HG03139 (cell line): ENCODE results near the gene TMBIM1.
"Not testable (repeated sequence)": the region's sequence is repeated elsewhere in the genome, so short reads cannot be mapped to it uniquely, and the experiment has no call there.

Experiments
- ATAC-seq: cut with Tn5 transposase; IDR thresholded peaks from one replicate; pipeline ENCODE4 v1.9.1; 2021; ENCODE audit not compliant: unreplicated experiment

TMBIM1 gene

DNA sequence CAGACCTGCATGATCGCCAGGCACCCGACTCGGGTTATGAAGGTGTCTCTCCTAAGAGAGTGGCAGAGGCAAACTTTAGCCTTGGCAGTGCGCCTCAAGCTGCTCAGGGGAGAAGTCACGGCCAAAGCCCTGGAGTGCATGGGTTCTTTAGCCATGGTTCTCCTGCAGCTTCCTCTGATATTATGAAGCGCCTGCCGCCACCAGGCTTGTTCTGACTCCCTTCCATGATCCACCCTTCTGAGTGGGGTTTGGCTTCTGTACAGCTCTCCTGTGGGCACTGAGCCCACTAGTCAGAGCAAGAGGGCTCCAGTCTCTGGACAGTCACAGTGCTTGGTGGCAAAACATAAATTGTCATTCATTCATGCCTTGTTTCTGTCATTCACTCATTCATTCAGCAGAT is 25.9 kb upstream of the TMBIM1 start:
- ATAC-seq = no peak

DNA sequence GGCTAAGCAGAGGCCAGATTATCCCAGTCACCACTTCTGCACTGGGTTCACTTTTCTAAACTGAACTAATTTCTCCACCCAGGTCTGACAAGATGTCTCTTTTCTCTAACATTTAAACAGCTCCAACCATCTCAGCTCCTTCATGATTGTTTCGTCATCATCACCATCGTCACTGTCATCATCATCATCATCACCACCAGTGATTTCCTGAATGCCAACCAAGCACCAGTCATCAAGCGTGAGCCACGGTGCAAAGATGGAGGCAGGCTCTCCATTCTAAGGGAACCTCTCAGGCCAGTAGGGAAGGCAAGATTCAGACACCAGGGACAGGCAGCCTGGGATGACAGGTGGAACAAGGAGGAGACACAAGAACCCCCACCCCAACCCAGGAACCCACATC is 25.5 kb upstream of the TMBIM1 start:
- no peak for ATAC-seq

DNA sequence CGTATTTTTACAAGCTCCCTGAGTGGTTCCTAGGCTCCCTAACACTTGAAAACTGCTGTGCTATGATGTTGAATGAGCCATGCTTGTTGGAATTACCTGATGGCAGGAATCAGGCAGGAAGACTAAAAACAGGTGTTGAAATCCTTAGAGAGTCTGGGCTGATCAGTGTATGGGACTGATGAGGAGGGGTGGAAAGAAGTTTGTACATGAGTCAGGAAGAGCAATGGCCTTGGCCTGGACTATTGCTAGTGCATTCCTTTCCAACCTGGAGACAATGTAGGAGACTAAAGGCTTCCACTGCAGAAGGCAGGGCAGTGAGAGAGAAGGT is 25.0 kb upstream of the TMBIM1 start:
- no peak for ATAC-seq

DNA sequence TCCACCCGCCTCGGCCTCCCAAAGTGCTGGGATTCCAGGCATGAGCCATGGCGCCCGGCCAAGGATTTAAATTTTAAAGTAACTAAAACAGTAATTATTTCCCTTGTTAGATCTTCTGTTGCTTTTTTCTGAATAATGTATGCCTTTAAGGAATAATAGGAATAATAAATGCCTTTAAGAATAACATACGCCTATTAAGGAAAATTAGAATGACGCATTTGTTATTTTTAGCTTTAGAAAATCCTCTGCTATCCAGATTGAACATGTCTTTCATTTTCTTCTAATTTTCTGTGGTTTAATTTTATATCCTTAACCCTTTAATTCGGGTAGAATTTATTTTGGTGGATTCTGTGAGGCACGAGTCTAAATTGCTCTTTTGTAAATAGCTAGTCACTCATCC is 23.1 kb upstream of the TMBIM1 start:
- ATAC-seq = no peak

DNA sequence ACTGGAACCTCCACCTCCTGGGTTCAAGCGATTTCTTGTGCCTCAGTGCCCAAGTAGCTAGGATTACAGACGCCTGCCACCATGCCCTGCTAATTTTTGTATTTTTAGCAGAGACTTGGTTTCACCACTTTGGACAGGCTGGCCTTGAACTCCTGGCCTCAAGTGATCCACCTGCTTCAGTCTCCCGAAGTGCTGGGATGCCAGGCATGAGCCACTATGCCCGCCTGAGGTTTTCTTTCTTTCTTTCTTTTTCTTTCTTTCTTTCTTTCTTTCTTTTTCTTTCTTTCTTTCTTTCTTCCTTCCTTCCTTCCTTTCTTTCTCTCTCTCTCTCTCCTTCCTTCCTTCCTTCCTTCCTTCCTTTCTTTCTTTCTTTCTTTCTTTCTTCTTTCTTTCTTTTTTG is 22.5 kb upstream of the TMBIM1 start:
- ATAC-seq = not testable (repeated sequence)

DNA sequence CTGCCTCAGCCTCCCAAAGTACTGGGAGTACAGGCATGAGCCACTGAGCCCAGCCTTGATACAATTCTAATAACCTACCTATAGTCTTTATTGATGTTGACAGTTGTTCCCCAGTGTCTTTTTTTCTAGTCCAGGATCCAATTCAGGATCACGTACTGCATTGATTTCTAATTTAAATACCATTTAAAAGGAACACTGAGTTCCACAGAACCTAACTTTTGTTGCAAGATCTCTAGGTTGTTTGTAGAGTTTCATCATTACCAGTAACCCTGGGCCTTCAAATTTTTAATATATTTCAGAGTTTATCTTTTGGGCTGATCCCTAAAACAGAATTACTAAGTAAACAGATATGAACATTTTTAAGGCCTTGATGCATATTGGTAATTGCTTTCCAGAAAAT is 21.1 kb upstream of the TMBIM1 start:
- ATAC-seq = no peak

DNA sequence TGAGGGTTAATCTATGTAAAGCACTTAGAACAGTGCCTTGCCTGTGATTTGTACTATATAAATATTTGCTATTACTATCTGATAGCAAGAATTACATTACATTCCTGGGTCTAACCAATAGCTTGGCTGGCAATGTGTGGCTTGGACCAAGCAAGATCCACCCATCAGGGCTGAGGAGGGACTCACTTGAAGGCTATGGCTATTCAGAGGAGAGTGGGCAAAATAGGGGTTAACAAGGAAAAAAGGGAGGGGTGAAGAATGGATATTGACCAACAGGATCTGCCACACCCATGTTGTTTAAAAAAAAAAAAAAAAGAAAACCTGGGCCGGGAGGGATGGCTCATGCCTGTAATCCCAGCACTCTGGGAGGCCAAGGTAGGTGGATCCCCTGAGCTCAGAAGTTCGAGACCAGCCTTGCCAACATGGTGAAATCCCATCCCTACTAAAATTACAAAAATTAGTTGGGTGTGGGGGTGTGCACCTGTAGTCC is 20.0 kb upstream of the TMBIM1 start:
- ATAC-seq = no peak

DNA sequence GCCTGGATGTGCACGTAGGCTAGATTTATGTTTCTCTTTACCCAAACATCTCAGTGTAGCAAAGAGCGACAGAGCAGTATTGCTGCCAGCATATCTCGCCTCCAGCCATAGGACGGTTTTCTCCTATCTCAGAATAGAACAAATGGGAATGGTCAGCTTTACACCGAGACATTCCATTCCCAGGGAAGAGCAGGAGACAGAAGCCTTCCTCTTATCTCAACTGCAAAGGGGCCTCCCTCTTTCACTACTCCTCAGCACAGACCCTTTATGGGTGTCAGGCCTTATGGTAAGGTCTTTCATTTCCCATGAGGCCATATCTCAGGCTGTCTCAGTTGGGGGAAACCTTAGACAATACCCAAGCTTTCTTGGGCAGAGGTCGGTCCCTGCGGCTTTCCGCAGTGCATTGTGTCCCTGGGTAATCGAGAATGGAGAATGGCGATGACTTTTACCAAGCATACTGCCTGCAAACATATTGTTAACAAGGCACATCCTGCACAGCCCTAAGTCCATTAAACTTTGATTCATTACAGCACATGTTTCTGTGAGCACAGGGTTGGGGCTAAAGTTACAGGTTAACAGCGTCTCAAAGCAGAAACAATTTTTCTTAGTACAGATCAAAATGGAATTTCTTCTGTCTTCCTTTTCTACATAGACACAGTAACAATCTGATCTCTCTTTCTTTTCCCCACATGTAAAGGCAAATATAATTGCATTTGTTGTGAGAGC is 19.4 kb upstream of the TMBIM1 start:
- ATAC-seq = not testable (repeated sequence)

DNA sequence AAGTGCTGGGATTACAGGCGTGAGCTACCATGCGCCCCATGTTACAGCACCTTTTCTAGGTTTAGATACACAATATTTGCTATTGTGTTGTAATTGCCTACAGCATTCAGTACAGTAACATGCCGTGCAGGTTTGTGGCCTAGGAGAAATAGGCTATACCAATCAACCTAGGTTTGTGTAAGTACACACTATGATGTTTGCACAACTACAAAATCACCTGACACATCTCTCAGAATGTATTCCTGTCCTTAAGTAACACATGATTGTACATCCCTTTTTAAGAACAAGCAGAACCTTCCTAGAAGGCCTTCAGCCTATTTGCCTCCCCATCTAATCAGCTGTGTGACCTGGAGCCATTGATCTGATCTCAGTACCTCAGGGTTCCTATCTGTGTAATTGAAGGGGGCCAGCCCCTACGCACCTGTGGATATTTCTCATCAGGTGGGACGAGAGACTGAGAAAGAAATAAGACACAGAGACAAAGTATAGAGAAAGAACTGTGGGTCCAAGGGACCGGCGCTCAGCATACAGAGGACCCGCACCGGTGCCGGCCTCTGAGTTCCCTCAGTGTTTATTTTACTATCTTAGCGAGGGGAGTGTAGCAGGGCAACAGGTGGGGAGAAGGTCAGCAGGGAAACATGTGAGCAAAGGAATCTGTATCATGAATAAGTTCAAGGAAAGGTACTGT is 18.7 kb upstream of the TMBIM1 start:
- ATAC-seq = no peak

DNA sequence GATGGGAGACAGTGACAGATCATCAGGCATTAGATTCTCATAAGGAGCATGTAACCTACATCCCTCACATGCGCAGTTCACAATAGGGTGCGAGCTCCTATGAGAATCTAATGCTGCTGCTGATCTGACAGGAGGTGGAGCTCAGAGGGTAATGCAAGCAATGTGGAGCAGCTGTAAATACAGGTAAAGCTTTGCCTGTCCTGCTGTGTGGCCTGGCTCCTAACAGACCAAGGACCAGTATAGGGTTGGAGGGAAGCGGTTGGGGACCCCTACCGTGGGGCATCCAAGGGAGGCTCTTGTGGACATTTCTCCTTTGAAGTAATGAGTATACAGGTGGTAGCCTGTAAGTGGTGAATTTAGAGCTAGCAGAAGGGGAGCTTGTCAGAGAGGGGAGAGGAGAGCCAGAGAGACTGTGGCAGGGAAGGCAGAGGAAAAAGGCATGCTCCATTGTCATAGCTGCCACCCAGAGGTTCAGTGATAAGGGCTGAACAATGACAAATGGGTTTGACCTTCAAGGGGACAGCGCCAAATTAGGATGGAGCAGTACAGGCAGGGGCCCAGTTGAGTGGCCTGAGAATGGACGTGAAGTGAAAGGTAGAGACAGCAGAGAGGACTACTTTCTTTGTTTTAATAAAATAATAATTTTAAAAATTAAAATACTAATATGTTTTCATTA is 15.2 kb upstream of the TMBIM1 start:
- no peak for ATAC-seq

DNA sequence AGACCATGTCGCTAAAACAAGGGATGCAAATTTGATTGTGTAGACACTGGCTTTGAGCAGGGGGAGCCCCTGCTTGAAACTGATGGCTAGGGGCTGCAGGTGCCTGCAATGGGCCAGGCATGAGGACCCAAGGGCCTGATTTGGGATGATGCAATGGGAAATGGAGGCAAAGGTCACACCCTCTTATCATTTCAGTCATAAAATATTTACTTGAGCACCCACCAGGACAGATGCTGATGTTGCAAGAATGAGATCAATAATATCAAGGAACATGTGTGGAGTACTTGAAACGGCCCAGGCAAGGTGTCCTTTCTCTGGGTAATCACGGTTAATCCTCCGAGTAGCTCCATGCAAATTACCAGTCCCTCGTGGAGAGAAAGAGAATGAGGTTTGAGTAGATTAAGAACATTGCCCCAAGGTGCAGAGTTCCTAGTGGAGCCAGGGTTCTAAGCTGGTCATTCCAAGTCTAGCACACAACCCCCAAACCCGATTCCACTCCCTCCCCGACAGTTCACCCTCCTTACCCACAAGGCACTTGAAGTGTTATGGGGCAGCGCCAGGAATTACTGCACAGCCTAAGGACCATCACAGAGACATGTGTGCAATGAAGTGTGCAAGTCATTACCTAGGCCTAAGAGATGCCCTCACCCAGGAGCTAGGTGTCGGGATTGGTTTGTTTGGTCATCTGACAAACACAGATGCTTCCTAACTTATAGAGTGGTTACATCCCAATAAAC is 14.0 kb upstream of the TMBIM1 start:
- ATAC-seq = no peak

DNA sequence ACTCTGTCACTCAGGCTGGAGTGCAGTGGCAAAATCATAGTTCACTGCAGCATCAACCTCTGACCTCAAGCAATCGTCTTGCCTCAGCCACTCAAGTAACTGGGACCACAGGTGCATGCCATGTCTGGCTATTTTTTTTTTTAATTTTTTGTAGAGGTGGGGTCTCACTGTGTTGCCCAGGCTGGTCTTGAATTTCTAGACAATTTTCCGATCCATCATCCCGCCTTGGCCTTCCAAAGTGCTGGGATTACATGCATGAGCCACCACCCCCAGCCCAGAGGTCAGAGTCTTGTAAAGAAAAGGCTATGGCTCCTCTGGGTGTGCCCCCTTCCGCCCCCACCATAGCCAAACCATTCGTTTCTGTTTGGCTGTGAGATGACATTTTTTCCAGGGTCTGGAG is 13.1 kb upstream of the TMBIM1 start:
- no peak for ATAC-seq

DNA sequence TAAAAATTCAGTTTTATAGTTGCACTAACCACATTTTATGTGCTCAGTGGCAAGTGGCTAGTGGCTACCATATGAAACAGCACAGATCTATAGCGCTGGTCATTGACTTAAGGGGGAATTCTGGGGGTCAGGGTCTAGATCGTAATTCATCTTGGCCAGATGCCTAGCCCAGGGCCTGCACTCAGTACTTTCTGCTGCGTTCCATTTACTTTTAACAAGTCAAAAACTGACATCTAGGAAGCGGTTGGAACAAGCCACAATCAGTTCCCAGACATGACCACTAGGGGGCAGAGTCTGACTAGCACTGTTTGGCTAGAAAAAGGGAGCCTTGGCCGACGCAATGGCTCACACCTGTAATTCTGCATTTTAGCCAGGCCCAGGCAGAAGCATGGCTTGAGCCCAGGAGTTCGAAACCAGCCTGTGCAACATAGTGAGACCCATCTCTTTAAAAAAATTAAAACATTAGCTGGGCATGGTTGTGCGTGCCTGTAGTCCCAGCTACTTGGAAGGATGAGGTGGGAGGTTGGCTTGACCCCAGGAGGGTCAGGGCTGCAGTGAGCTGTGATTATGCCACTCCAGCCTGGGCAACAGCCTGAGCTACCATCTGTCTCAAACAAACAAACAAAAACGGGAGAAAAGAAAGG is 9.0 kb upstream of the TMBIM1 start:
- ATAC-seq = no peak

DNA sequence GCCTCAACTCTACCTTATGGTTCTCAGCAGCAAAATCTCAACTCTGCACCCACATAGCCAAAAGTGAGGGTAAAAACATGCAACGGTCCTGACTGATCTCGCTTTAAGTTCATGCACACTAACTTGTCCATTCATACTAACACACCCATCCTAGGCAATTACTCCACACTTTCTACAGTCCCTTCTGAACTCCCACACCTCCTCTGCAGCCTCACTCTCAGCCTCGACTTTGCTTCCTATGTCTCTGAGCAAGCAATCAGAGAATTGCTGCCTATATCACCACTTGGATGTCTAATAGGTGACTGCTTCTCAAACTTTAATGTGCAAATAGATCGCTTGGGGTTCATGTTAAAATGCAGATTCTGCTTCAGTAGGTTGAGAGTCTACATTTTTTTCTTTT is 7.8 kb upstream of the TMBIM1 start:
- no peak for ATAC-seq

DNA sequence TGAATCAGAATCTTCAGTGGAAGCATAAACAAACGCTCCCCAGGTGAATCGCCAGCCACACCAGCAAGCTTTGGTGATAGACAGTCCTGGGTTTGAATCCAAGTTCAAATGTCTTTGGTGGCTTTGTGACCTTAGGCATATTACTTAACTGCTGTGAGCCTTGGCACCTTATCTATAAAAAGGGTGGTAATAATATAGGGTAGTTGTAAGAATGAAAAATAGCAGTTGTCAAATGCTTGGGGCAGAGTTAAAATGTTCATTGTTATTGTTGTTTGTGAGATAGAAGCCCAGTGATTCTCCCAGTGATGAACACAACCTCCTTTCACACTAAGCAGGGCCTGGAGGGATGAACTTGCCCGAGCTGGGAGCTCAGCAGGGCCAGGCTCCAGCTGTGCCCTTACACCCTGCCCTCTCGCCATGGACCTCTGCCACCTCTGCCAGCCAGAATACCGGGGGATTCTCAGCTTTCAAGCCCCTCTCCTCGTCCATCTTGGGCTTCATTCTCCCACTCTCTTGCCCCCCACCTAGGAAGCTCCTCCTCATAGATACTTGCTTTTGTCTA is 6.1 kb upstream of the TMBIM1 start:
- ATAC-seq = no peak

DNA sequence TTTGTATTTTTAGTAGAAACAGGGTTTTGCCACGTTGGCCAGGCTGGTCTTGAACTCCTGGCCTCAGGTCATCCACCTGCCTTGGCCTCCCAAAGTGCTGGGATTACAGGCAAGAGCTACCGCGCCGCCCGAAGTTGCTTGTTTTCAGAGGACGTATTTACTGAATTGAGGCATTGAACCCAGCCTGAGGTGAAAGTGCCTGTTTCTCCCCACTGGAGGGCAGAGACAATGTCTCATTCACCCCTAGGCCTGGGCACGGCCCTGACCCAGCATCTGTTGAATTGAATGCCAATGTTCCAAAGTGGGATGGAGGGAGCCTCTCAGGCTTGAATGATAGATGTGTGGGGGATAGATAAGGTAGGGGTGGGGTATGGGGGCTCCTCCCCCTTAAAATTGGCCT is 4.5 kb upstream of the TMBIM1 start:
- no peak for ATAC-seq

DNA sequence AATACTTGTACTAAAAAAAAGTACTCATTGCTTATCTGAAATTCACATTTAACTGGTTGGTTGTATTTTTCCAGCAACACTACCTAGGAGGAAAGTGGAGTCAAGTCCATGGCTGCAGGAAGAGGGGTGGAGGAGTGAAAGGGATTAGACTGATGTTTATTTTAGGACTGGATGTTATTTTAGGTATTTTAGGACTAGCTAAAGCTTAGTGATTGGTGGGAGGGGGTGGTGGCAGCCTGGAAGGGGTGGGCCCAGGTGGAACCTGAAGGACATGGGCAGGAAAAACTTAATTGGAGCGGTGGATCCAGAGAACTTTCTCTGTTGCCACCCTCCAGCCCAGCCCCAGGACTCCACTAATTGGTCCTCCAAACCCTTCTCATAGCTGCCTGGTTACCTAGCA is 3.9 kb upstream of the TMBIM1 start:
- no peak for ATAC-seq

DNA sequence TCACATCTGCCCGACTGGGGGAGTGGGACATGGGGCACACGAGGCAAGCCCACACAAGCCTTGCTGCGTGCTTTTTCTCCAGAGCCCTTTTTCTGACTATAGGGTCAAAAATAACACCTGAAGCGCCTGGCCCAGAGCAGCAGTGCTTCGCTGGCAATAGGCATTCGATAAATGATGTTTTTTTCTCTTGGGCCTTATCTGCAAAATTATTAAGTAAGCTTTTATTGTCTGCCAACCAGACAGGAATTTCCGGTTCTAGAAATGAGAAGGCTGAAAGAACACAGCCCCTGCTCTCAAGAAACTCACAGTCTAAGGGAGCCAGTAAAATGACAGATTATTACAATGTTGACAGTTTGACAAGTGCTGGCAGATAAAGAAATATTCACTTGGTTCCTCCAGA is 2.7 kb upstream of the TMBIM1 start:
- ATAC-seq = no peak

DNA sequence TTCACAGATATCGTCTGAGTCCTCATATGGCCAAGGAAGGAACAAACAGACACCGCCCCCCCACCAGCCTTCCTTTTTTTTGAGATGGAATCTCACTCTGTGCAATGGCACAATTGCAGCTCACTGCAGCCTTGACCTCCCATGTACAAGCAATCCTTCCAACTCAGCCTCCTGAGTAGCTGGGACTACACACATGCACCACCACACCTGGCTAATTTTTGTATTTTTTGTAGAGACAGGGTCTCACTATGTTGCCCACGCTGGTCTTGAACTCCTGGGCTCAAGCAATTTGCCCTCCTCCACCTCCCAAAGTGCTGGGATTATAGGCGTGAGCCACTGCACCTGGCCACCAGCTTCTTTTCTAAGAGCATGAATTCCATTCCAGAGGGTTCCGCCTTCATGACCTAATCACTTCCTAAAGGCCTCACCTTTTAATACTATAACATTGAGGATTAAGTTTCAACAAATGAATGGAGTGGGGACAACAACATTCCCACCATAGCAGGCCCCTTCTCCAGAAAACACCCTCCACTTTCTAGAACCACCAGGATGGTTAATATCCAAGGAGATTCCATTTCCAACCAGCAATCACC is 2.2 kb upstream of the TMBIM1 start:
- ATAC-seq = no peak

DNA sequence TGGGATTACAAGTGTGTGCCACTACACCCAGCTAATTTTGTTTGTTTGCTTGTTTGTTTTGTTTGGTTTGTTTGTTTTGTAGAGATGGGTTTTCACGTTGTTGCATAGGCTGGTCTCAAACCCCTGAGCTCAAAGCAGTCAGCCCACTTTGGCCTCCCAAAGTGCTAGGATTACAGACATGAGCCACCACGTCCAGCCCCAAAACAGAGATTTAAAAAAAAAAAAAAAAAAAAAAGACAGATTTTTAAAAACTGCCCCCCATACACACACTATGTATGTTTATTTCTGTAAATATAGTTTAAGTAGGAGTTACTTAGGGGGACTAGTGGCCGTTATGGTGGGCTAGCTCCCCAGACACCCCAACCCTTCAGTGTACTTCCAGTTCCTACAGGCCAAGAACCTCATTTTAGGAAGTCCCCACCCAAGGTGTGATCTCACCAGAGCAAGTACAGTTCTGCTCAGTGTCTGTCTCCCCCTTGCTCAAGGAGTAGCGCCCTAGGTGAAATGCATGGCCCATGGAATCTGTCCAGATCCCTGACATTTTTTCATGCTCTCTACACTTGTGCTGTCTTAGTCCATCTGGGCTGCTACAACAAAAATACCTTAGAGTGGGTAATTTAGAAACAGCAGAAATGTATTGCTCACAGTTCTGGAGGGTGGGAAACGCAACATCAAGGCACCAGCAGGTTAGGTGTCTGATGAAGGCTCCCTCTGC is 1.6 kb upstream of the TMBIM1 start:
- no peak for ATAC-seq
